NCI-H2227 (cell line): ENCODE results near the gene TCERG1L.
"Not testable (repeated sequence)": the region's sequence is repeated elsewhere in the genome, so short reads cannot be mapped to it uniquely, and the experiment has no call there.

Experiments used
- DNase-seq: peaks from one replicate; lab custom pipeline; 2025; ENCODE audit not compliant: unreplicated experiment; lab: John Stamatoyannopoulos, UW

Gene TCERG1L

DNA sequence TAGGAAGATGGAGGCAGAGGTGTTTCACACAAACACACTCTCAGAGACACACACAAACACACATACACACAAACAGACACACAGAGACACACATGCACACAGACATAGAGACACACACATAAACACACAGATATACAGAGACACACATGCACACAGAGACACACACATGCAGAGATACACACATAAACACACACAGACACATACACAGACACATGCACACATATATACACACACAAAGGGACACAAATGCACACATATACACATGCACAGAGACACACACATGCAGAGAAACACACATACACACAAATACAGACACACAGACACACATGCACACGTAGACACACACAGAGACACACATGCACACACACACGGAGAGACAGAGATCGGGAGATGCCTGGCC, 163.3 kb downstream of the TCERG1L start:
- DNase-seq, result no peak

DNA sequence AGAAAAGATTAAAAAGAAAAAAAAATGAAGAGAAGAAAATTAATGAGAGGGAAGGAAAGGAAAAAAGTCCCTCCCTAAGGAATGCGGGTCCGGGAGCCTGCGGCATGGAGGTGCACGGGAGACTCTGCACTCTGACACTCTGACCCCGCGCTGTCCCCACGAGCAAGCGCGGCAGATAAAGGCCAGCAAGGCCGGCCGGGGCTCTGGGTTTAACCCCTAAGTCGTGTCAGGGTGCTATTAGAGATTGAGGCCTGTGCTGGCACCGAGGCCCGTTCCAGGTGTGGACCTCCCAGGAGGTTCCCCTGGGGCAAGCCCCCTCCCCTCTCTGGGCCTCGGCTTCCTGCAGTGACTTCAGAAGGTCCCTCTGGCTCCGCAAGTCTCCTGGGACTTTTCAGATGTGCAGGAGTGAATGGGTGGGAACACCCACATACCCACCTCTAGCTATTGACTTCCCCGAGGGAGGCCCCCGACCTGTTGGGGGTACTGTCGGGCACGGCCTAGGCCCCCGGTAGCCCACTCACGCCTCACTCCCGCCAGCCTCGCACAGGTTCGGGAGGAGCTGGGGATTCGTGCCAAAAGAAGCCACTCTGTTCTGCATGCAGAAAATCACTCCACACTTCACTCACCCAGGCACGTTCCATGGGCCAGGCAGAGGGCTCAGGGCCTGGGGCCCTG, 164.1 kb downstream of the TCERG1L start:
- no peak for DNase-seq

DNA sequence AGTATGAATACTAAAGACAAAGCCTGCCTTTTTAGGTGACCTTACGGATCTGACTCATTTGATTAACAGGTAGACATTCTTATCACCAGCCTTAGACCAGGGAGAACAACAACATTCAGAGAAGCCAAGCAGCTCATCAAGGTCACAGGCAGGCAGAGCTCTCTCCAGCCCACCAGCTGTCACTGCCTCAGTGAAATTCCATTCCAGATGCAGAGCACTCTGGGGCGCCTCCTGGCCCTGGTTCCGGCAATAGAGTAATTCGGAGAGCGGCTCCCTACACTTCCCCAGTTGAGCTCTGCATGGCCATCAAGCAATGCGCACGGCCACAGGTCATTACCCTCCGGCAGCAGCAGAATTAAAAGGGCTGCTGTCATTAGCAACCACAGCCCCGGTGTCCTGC, 164.7 kb downstream of the TCERG1L start:
- DNase-seq, result no peak

DNA sequence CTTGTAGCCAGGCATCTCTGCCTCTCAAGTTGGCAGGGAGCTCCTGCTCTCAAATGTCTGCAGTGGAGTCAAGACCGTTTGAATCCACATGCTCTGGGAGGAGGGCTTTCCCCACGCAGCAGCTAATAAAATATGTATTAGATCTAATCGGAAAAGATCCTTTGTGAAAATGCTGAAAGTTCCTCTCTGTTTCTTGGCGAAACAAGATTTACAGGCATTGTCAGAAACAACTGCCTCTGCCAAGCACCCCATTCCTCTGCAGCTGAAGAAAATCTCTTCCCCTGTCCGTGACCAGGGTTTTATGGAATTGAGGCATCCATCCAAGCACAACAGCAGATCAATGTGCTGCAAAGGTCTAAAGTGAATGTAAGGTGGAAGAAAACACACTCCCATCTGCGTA, 165.8 kb downstream of the TCERG1L start:
- DNase-seq, result no peak

DNA sequence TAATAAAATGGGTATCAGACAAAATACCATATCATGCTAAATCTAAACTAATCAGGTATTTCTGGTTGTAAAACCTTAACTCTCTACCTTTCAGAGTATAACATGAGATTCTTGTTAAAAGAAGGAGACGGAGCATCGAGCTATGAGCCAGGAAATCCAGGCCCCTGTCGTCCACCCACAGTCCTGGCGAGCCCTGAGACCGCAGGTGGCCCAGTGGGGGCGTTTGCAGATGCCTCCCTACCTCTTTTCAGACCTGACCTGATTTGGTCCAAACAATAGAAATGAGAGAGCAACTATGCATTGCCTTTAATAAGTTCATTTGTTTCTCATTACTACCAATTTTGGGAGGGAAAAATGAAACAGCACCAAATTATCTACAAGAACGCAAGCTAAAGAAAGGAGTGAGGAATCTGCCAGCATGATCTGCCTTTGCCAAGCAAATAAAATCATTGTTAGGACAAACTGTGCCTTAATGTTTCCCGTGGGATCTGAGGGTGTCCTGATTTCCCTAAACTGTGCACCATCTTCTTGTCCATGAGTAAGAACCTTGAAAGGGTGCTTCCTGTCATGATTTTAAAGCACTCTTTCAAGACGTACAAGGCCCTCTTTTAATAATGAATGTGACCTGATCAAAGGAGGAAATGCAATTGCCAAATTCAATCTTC, 166.7 kb downstream of the TCERG1L start:
- no peak for DNase-seq

DNA sequence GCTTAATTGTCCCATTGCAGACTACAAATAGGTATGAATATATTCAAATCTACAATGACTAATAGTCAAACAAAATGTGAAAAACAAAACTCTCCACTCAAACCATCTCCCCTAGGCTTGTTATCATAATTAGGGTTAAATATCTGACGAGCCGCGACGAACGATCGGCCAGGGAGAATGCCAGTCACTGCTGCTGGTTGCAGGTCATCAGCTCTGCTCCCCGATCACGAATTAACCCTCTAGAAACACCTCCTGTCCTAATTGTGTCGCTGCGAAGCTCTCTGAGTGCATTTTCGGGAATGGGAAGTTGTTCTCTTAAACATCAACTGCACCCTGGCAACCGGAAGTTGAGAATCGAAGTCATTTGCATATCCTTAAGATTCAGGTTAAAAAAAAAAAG, 167.3 kb downstream of the TCERG1L start:
- no peak for DNase-seq

DNA sequence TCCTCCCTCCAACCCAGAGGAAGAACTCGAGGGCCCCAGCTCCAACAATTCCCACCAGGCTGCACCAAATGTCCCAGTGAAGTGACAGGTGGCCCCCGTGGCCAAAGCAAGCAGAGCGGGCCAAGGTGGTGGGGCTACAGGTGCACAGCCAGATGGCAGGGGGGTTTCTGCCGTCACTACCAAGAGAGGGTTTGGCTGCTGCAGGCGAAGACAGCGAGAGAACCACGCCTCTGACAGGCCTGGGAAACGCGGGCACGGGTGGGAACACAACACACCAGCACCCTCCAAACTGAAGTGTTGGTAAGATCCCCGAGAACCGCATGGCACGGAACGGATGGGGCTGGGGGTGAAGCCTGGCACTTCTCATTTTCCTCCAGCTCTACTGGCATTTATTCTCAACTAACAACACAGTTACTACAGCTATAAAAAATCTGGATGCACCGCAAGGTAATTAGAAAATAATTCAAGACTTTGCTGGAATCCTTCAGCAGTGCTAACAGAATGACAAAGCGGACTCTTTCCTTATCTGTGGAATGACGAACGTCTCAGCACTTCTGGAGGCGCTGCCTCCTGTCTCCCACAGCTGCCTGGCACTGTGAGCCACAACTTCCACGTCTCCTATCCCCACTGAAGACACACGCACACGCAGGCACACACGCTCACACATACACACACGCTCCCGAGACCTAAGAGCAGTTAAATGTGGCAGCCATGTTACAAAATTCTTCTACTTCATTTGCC, 167.9 kb downstream of the TCERG1L start:
- DNase-seq, result no peak

DNA sequence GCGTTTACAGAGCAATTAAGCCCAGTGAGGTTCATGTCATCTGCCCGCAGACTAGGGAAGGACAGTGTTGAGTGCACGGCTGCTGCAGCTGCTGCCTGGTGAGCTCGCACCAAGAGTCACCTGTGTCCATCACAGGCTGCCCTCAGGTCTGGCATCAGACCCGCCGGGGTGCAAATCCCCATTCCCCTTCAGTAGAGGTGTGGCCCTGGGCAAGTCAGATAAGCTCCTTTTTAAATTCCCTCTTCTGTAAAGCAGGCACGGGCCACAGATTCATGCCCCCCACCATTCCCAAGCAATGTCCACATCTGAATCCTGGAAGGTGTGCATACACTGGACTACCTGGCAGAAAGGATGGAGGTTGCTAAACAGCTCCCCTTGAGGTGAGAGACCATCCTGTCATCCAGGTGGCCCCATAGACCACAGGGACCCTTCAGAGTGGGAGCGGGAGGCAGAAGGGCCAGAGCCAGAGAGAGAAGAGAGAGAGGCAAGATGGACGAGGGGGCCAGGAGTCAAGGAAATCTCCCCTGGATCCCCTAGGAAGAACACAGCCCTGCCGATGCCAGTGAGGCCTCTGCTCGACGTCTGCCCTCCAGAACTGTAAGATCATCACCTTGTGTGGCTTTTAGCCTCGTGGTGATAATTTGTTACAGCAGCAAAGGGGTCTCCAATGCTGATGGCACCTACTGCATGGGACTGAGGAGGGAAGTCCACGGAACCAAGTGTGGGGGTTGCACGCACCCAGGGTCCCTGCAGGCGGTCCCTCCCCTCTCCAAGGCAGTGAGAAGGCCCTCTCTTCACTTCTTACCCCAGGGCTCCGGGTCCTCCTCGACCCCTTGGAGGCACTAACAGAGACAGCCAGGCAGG, 168.8 kb downstream of the TCERG1L start:
- DNase-seq, result no peak

DNA sequence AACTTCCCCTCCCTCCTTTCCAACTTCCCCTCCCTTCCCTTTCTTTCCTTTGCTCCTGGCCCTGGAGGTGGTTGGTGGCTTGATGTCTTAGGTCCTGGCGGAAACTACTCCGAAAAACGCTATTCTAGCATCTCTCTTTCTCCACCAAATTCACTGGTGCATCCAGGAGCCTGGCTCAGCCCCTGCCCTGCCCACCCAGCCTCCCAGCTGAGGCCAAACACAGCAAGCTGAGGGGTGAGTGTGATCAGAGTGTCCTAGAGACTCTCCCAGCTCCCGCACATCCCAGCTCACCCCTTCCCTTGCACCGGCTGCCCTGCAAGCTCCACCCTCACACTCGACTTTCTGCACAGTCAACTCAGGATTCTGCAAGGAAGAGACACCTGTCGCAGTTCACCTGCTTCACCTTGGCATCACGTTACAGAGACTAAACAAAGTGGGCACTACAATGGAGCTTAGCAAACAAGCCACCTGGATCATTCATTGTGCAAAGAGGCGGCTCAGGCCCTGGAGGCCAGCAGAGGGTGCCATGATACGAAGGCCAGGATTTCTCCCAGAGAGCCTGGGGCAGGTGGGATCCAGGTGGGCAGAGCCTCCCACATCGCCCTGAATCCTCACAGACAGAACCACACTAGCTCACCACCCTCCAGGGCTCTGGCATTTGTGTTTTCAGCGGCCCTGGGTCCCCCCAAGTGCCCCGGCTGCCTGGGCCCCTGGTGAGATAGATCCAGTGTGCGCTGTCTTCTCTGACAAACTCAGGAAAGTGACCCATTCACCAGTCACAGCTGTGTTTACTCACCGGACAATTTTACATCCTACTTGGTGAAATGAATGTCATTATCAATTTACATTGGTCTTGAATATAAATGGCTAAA, 169.6 kb downstream of the TCERG1L start:
- DNase-seq, result no peak

DNA sequence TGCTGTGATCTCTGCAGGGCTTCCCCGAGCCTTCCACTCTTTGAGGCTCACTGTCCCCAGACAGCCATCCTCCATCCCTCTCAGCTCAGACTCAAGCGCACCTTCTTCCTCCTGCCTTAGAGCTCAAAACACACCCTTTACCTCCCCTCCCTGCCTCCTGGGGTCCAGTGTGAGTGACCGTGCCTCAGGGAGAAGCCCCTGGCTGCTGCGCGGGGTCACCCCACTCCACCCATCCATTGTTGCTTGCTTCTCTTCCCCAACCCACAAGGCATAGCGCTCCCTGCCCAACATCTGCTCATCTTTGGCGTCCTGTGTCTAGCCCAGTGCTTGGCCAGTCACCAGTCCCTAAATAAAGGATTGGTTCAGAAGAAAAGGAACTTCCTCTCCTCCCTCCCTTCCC, 170.3 kb downstream of the TCERG1L start:
- no peak for DNase-seq

DNA sequence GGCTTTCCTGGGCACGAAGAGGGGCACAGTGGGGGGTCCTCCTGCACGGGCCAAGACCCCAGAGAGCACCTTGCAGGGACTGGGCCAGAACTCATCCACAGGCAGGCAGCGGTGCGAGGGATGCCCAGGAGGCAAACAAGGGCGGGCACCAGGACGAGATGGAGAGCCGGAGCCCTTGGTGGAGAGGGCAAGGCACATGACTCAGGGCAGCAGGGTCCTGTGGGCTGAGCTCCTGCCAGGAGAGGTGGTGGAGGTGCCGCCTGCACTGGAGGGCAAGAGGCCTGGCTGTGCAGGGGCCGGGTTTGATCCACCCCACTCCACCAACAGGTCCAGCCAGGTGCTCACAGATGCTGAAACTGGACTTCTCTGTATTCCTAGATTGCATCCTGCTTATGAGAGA, 170.9 kb downstream of the TCERG1L start:
- DNase-seq, result no peak

DNA sequence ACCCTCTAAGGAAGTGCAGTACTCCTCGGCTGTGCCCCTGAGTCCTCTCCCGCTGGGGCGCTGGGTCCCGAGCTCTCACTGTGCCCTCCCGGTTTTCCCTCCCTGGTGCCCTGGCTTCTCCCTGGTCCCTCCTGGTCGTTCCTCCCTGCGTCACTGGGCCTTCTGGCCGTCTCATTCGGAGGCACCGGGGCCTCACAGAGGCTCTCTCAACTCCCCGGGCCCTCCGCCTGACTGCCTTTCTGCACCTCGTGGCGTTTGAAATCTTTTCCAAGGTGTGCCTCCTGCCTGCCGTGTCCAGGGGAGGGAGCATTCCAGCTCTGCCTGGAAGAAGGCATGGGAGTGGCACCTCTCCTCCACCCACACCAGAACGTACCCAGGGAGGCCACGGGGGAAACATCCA, 174.3 kb downstream of the TCERG1L start:
- no peak for DNase-seq

DNA sequence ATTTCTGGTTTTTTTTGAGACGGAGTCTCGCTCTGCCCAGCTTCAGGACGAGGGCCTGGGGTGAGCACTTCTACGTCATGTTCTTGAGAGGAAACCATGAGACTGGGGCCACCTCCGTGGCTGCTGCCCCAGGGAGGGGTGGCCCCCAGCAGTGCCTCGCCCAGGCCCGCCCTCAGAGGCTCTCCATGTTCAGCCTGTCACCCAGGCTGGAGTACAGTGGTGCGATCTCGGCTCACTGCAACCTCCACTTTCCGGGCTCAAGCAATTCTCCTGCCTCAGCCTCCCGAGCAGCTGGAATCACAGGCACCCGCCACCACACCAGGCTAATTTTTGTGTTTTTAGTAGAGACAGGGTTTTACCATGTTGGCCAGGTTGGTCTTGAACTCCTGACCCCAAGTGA, 175.2 kb downstream of the TCERG1L start:
- not testable (repeated sequence) for DNase-seq

DNA sequence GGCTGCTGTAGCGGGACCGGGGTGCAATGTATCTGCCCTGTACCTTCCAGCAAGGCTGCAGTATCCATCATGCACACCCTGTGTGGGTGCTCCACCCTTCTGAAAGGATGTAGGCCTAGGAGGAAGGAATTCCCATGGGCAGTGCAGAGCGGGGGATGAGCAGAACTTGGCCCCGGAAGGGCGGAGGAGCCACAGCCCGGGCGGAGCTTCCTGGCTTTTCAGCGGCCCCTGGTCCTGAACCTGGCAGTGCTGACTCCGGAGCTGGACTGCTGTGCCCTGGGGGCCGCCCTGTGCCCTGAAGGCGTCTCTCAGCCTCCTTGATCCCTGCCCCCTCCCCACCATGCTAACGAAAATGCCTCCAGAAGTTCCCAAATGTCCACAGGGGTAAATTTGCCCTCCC, 175.8 kb downstream of the TCERG1L start:
- no peak for DNase-seq

DNA sequence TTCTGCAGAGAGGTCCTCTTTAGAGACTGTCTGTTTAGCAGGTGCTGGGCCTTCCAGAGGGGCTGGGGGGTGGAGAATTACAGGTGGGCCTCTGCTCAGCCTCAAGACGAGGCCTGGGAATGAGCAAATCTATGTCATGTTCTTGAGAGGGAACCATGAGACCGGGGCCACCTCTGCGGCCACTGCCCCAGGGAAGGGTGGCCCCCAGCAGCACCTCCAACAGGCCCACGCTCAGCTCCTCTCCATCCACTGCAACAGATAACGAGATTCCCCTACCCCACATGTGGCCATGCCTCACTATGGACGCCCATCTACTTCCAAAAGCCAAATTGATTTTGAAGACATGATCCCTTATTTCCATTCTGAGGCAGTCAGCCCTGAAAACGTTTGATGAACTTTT, 176.9 kb downstream of the TCERG1L start:
- no peak for DNase-seq

DNA sequence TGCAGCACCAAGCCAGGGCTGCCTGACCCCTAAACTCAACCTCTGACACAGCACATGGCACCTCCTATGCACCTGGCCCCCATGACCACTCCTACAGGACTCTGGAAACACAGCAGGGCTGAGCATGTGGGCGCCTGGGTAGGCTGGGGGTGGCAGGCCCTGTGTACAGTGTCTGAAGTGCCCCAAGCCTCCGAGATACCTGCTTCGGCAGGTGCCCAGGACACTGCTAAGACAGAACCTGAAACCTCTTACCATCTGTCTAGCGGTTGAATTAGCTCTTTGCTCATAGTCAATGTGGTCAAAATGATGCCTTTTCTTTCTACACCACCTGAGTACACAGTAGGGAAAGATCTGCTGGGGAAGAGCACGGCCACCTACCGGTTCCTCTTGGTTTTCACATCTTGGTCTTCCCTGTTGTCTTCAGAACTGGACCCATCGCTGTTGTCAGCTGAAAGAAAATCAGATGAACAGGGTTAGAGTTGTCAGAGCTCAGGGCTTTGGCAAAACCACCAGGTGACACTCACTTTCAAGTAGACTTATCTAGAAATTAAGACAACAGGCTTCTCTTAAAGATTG, 177.4 kb downstream of the TCERG1L start:
- no peak for DNase-seq

DNA sequence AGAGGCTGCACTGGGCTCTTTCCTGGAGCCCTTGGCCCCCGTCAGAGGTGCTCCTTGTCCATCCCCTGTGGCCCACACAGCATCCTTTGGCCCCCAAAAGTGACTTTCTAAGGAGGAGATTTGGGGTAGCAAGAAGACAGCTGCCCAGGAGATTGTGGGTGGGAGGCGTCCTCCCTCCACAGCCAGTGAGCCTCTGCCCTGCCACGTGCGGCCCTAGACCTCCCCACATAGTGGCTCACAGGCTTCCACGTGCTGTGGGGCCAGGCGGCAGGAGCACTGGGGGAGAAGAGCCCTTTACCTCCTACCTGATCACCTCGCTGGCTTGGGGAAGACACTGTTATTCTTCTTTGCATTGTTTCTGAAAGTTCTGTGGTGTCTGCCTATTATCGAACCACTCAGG, 178.8 kb downstream of the TCERG1L start:
- no peak for DNase-seq

DNA sequence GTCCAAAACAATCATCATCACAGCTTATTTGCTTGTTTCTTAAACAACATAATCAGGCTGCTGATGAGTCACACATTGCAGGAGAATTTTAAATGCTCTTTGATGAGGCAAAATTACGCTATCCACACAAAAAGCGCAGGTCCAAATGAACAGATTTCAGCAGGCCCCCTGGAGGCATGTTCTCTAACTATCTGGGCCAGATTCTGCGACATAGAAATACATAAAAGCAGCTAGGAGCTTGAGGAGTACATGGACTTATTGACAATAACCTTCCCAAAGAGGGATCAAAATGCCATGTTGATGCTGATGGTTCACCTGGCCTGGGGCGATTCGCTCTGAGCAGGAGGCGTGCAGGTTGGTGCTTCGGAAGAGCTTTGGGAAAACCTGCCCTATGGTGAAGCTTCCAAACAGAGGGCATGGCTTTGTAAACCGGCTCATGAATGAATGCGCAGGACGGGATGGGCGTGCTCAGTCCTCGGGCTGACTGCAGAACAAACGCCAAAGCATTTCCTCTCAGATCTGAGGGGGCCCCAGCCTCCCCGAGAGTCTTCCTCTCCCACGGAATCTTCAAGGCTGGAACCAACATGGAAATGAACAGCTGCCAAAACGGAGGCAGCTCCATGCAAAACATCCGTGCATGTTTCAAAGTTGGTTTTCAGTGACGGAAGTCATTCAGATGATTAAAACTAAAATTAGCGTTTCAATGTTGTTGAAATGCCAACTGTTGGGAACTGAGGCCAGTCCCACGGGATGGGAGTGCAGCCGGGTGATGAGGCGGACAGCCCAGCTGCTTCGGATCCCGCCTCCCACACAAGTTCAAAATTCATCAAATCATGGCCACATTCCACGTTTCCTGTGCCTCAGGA, 179.6 kb downstream of the TCERG1L start:
- DNase-seq, result no peak

DNA sequence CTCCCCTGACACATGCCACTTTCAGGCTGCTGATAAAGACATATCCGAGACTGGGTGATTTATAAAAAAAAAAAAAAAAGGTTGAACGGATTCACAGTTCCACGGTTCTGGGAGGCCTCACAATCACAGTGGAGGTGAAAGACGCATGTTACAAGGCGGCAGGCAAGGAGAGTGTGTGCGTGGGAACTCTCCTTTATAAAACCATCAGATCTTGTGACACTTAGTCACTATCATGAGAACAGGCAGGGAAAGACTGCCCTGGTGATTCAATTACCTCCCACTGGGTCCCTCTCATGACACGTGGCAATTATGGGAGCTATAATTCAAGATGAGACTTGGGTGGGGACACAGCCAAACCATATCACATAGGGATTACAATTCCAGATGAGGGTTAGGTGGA, 181.5 kb downstream of the TCERG1L start:
- DNase-seq, result no peak
